CD4-positive, alpha-beta T cell treated with Interleukin-21 for 1 hour (primary cell): ENCODE measurements around the gene DCAF12.
"Not testable (repeated sequence)": the region's sequence is repeated elsewhere in the genome, so short reads cannot be mapped to it uniquely, and the experiment has no call there.

Source experiments
- DNase-seq: peaks from one replicate; pipeline ENCODE4 v3.0.0-alpha.2; 2020

Gene DCAF12

GRCh38 chr9:34059281-34059680 is 67.2 kb downstream of the DCAF12 start:
- DNase-seq = no peak

- no peak for DNase-seq
Observed at GRCh38 chr9:34049630-34050384, 76.7 kb downstream of the DCAF12 start.

- DNase-seq = peak; percentile 95
Observed at GRCh38 chr9:34048727-34049629, 77.5 kb downstream of the DCAF12 start, which contains the start of gene UBAP2. Gene UBAP2 (minus strand): TSS chr9:34048887. CDS start chr9:34017148, 31,739 bp downstream.

GRCh38 chr9:34047864-34048726 is 78.4 kb downstream of the DCAF12 start:
- DNase-seq = peak; percentile 59

- DNase-seq = peak; percentile 16
Observed at GRCh38 chr9:34046784-34047379, 79.6 kb downstream of the DCAF12 start.

GRCh38 chr9:34045903-34046302 is 80.6 kb downstream of the DCAF12 start:
- DNase-seq = no peak

GRCh38 chr9:34042074-34042473 is 84.4 kb downstream of the DCAF12 start:
- DNase-seq = not testable (repeated sequence)

- not testable (repeated sequence) for DNase-seq
Observed at GRCh38 chr9:34038851-34039250, 87.6 kb downstream of the DCAF12 start.

GRCh38 chr9:34037626-34038025 is 88.9 kb downstream of the DCAF12 start:
- DNase-seq = no peak

- no peak for DNase-seq
Observed at GRCh38 chr9:34036625-34037024, 89.9 kb downstream of the DCAF12 start.
